Measurements from ENCODE around the gene FRK.
"Not testable (repeated sequence)": the region's sequence is repeated elsewhere in the genome, so short reads cannot be mapped to it uniquely, and the experiment has no call there.

FRK gene

GRCh38 chr6:116004841-116005815 lies 55.6 kb downstream of the FRK start:
- no peak for DNase-seq (ENCODE audit: low spot score)

DNA sequence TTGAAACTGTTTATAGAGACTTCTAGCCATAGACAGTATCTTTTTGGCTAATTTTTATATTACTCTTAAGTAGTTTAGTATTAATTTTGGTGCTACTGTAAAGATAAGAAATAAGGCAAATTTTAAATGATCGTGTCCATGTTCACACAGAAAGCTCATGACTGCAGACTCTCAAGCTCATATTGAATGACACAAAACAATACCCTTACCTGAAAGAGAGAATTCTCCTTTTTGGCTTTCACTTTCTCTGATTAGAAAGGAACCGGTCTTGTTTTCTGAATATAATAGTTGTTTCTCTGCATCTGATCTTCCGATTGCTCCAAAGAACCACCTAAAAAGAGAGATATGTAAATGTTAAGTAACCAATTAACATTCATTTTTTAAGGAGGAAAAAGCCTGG lies 57.0 kb downstream of the FRK start:
- no peak for DNase-seq (ENCODE audit: low spot score)

- no peak for DNase-seq (ENCODE audit: low spot score)
Observed at GRCh38 chr6:116002756-116003155, 57.9 kb downstream of the FRK start.

DNA sequence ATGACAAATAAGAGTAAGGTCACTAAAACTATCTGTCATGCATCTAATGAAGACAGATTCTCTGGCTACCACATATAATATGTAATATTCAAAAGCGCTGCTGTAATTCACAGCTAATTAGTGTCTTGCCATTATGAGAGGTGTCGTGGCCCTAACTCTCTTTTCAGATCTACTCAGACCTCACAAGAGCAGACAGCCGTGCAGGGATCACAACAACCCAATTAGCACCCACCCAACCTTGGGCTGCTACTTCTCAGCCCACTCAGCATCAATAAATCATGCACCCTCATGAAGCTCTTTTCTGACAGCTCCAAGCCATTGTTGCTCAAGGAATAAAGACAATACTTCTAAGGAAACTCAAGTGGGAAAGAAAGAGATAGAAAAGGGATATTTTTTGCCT lies 61.5 kb downstream of the FRK start:
- DNase-seq (ENCODE audit: low spot score), result no peak

- no peak for DNase-seq (ENCODE audit: low spot score)
Observed at GRCh38 chr6:115997990-115998585, 62.6 kb downstream of the FRK start.

DNA sequence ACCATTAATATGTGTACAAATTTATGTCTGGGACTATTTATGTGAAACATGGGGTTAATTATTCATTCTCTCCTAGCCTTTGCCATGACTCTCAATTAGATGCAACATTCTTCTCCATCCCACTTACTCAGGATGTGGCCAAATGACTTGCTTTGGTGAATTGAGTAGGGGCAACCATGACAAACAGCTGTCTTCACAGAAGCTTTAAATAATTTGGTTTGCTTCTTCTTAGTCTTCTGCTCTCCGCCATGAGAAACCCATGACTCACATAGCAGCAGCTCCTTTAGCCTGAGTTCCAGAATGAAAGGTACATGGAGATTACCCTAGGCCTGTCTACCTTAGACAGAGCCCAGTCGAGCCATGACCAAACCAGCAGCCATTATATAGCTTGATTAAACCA lies 74.7 kb downstream of the FRK start:
- no peak for DNase-seq (ENCODE audit: low spot score)

- DNase-seq (ENCODE audit: low spot score), result no peak
Observed at GRCh38 chr6:115984809-115985208, 75.9 kb downstream of the FRK start.

DNA sequence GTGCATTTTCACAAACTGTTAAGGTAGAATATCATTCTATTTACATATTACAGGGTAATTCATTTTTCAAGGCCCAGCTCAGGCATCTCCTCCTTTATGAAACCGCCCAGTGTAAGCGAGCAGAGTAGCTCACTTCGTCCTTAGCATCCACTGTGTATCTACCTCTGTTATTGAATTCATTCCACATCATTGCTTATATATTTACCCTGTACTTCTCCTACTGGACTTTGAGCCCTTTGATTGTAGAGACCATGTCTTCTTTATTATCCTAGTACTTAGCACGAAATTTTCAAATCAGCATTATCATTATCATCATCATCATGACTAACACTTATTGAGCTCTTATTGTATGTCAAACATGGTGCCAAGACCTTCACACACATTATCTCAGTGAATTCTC lies 76.7 kb downstream of the FRK start:
- no peak for DNase-seq (ENCODE audit: low spot score)

GRCh38 chr6:115982453-115982852 lies 78.2 kb downstream of the FRK start:
- DNase-seq (ENCODE audit: low spot score), result no peak

DNA sequence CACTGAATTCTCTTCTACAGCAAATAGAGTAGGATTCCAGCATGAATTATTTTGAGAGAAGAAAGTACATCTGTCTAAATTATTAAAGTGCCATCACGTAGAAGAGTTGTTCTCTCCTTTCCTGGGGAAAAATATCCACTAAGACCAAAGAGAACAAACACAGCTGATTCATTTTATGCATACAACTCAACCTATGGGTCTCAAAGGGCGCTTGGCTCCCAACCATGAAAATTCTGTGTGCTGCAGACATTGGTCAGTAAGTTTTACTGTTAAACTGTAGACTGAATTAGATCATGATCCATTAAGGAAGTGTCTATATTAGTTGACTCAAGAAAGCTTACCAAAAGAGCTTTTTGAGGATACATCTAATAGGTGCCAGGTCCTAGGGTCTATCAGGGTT lies 83.5 kb downstream of the FRK start:
- no peak for DNase-seq (ENCODE audit: low spot score)

DNA sequence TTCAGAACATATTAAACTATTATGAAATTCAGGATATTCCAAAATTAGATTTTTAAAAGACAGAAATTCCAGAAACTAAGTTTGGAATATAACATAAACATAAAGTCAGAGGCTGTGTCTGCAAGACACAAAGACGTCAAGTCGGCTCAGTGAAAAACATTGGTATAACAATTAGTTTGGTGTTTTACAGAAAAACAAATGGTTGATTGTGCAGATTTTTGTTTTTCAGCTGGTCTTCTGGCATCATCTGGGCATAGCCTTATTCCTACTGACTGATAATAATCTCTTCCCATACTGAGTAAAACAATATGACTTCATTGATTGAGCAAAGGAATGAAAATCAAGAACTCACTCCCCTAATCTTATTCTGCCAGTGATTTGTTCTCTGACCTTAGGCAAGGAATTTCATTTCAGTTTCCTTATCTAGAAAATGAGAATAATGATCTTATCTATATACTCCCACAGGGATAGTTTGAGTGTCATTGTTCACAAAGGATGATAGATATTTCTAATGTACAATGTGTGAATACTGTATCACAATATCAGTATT lies 84.3 kb downstream of the FRK start:
- DNase-seq (ENCODE audit: low spot score), result no peak

DNA sequence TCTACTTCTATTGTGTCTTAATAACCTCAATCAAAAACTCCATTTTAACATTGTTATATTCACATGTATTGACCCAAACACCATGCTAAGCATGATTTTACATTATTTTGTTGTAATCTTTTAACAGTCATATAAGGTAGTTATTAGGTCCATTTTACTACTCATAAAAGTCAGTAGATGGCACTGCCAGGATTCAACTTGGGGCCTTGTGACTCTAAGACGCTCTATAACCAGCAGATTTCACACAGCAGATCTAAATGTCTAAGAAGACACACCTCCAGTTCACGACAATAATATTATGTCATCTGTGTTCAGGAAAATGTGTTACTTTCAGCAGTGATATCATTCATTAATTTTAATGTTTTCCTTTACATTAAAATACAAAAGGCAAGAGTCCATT lies 88.0 kb downstream of the FRK start:
- DNase-seq (ENCODE audit: low spot score), result no peak

DNA sequence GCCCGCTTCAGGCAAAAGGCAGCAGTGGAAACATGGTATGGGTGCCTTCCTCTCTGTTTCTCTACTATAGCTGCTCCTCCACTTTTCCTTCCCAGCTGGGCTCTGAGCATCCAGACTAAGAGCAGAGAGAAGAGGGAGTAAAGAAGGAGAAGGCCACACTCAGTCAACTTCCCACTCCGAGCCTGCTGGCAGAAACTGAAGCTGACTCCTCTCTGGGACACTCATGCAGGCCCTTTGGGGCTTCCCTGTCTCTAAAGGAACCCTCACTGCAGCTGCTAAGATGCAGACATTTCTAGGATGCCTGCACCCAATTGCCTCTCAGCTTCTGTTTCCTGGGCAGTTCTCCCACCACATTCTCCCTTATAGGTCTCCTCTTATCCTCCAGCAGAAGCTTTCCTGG lies 88.9 kb downstream of the FRK start:
- DNase-seq (ENCODE audit: low spot score), result no peak

- no peak for DNase-seq (ENCODE audit: low spot score)
Observed at GRCh38 chr6:115969930-115970273, 90.8 kb downstream of the FRK start.

DNA sequence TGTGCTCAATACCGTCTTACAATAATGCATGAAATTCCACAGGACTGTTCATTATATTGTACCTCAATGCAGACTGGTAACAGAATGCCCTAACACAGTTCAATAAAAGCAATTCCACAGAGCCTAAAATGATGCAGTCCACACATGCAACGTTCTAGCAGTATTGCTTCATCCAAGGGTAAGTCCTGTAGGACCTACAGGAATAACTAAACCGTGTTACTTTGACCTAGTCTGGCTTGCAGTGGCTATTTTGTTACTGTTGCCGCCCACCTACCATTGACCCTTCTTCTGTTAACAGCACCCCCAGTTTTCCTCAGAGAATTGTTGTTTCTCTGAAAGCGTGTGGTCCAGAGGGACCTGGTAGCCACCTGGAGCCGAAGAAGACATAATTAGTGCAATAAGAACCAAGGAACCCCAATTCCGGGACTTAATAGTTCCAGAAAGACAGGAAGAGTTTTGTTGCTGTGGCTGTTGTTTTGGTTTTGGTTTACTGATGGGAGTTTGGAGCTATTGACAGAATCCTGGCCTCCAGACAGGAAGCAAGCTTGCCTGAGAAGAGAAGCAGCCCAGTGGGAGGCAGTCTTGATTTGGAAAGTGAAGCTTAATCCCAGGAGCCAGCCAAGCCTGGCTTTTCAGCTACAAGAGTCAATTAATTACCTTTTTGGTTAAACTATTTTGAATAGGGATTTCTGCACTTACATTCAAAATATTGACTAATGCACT lies 91.3 kb downstream of the FRK start:
- DNase-seq (ENCODE audit: low spot score), result no peak

- not testable (repeated sequence) for DNase-seq (ENCODE audit: low spot score)
Observed at GRCh38 chr6:115960286-115960685, 100.4 kb downstream of the FRK start.

DNA sequence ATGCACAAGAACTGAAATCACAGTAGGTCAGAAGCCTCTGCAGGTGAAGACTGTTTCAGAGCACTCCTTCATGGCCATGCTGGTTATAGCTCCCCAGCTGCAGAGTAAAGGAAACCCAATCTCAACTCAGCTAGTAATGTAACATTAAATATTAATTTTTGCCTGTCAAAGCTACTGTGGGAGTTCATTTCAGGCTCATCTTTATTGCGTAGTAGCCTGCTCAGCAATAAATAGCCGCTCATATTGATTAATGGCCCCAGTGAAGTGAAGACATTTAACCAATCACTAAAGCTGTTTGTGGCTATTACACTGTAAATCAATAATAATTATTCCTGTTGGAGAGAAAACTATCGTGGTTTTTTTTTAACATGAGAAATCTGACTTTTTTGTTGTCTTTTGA lies 101.7 kb downstream of the FRK start:
- no peak for DNase-seq (ENCODE audit: low spot score)

DNA sequence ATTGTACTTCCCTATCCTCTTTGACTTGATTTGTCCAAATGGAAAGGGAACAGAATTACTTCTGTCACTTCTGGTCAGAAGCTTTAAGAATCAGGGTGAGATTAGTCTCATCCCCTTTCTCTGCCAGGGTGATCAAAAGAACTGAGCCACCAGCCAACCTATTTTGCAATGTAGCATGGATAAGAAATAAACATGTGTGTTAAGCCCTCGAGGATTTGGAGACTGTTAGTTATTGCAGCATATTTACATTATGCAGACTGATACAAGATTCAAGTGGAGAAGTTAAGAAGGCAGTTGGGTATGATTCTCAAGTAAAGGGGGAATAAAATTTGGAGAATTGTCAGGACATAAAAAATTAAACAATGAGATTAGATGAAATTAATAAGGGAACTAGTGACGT lies 106.0 kb downstream of the FRK start:
- no peak for DNase-seq (ENCODE audit: low spot score)

DNA sequence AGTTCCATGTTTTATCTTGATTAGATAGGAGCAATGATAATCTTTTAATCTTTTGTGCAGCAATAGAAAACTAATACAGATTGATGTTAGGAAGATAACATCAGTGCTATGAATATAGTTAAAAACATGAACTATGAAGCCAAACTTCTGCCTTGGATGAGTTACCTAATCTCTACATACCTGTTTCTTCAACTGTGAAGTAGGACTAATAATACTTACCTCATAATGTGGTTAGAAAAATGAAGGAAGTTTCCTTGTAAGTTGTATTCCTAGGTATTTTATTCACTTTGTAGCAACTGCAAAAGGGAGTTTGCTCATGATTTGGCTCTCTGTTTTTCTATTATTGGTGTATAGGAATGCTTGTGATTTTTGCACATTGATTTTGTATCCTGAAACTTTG lies 111.9 kb downstream of the FRK start:
- no peak for DNase-seq (ENCODE audit: low spot score)

GRCh38 chr6:115947966-115948541 lies 112.6 kb downstream of the FRK start:
- no peak for DNase-seq (ENCODE audit: low spot score)

GRCh38 chr6:115945812-115946211 lies 114.9 kb downstream of the FRK start:
- DNase-seq (ENCODE audit: low spot score), result no peak

DNA sequence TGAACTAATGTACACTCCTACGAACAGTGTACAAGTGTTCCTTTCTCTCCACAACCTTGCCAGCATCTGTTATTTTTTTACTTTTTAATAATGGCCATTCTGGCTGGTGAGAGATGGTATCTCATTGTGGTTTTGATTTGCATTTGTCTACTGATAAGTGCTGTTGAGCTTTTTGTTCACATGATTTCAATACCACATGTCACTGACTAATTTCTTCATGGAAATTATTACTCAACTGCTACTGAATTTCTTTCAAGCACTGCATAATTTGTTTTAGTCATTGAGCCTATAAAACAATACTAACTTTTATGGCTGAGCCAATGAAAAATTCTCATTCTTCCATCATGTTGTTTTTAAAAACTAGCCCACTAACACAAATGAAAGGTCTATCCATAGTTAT lies 115.4 kb downstream of the FRK start:
- DNase-seq (ENCODE audit: low spot score), result no peak

Measured in CD4-positive, alpha-beta T cell treated with Interleukin-6 at 100 ng/mL for 8 hours (primary cell).